Karpas-422 (cell line): ENCODE data around the gene TRMT112. TPM values are rescaled to one million over a fixed set of nuclear protein-coding genes. Genes with fewer than 3 reads are reported as not detected.
"Not testable (repeated sequence)": the region's sequence is repeated elsewhere in the genome, so short reads cannot be mapped to it uniquely, and the experiment has no call there.

Experiments
- DNase-seq: peaks from one replicate; pipeline ENCODE4 v3.0.0-alpha.2; 2015
- H2AFZ ChIP-seq: fragments of 200-600 bp; sonication (generic); 2 replicates; pipeline ENCODE4 v1.6.1; 2014; ENCODE audit warnings: antibody characterized with exemption, low read length, mixed read lengths
- H3K27ac ChIP-seq: fragments of 200-600 bp; sonication (generic); 2 replicates; pipeline ENCODE4 v1.5.1; 2014; ENCODE audit warnings: mild to moderate bottlenecking, low read length, moderate library complexity
- H3K27me3 ChIP-seq: fragments of 200-600 bp; sonication (generic); 2 replicates; pipeline ENCODE4 v1.6.1; 2014; ENCODE audit warnings: low read length, mixed read lengths
- H3K36me3 ChIP-seq: fragments of 200-600 bp; sonication (generic); 2 replicates; pipeline ENCODE4 v1.6.1; 2014; ENCODE audit warnings: low read length, mixed read lengths; ENCODE audit not compliant: insufficient read depth
- H3K4me1 ChIP-seq: fragments of 200-600 bp; sonication (generic); 2 replicates; pipeline ENCODE4 v1.6.1; 2014; ENCODE audit warnings: mild to moderate bottlenecking, low read length, mixed read lengths
- H3K4me2 ChIP-seq: fragments of 200-600 bp; sonication (generic); 2 replicates; pipeline ENCODE4 v1.6.1; 2014; ENCODE audit warnings: low read length, low read depth, mild to moderate bottlenecking; ENCODE audit not compliant: poor library complexity, severe bottlenecking
- H3K4me3 ChIP-seq: fragments of 200-600 bp; sonication (generic); 2 replicates; pipeline ENCODE4 v1.5.1; 2014; ENCODE audit warnings: mild to moderate bottlenecking, antibody characterized with exemption, low read length, mixed read lengths
- H3K79me2 ChIP-seq: fragments of 200-600 bp; sonication (generic); 2 replicates; pipeline ENCODE4 v1.6.1; 2014; ENCODE audit warnings: mild to moderate bottlenecking, low read length, mixed read lengths
- H3K9ac ChIP-seq: fragments of 200-600 bp; sonication (generic); 2 replicates; pipeline ENCODE4 v1.6.0; 2014; ENCODE audit warnings: low read length
- H3K9me2 ChIP-seq: fragments of 200-600 bp; sonication (generic), shearing (Covaris generic); replicated peaks from 2 replicates; pipeline ENCODE4 v1.6.0; 2014; ENCODE audit warnings: mild to moderate bottlenecking, low read length, moderate library complexity; ENCODE audit not compliant: insufficient read depth
- H3K9me3 ChIP-seq: fragments of 300-700, 200-600 bp; sonication (generic); 2 replicates; pipeline ENCODE4 v1.6.1; 2014; ENCODE audit warnings: low read length, mixed read lengths
- H4K20me1 ChIP-seq: fragments of 200-600 bp; sonication (generic); 2 replicates; pipeline ENCODE4 v1.6.1; 2014; ENCODE audit warnings: mild to moderate bottlenecking, antibody characterized with exemption, low read length, low read depth; ENCODE audit not compliant: insufficient read depth
- total RNA-seq: library from RNA; depleted of rRNA; stranded (reverse); fragments of >200 nt; shearing (Covaris generic); gene quantifications from 2 replicates; pipeline ENCODE4 v1.2.3, GENCODE V29; 2014; ENCODE audit warnings: low replicate concordance

The TRMT112 gene
- total RNA-seq, 1 experiment from 2014 or later: 363 TPM

DNA sequence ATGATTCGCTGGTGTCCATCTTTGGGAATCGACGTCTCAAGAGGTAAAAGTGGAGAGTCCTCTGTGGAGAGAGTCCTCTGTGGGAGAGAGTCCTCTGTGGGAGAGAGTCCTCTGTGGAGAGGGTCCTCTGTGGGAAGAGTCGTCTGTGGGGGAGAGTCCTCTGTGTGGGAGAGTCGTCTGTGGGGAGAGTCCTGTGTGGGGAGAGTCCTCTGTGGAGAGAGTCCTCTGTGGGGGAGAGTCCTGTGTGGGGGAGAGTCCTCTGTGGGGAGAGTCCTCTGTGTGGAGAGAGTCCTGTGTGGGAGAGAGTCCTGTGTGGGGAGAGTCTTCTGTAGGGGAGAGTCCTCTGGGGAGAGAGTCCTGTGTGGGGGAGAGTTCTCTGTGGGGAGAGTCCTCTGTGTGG lies 3.7 kb upstream of the TRMT112 start:
- Histone ChIP-seq H3K79me2 (peaks cover 14% of the 10 kb centered on the region), H3K4me2 (no peak overlapping the region), H3K9ac (no peak overlapping the region)

GRCh38 chr11:64320556-64320955 lies 3.2 kb upstream of the TRMT112 start:
- Histone ChIP-seq H3K36me3 (peaks cover 7% of the 10 kb centered on the region; the same call in 1 of the 2 replicates), H2AFZ (no peak overlapping the region), H3K9ac (no peak overlapping the region), H3K27me3 (no peaks in the 10 kb centered on the region), H3K4me1 (peaks cover 21% of the 10 kb centered on the region), H3K4me3 (no peak overlapping the region), H3K79me2 (peaks cover 14% of the 10 kb centered on the region), H3K27ac (no peak overlapping the region), H3K9me3 (no peaks in the 10 kb centered on the region), H4K20me1 (0 out of 2 replicates have a peak, but pooled peaks cover under 1% of the 10 kb centered on the region), H3K4me2 (no peak overlapping the region), H3K9me2 (no peaks in the 10 kb centered on the region)
- no peak for DNase-seq

More for the DNA sequence above, 3.7 kb upstream of the TRMT112 start:
- Histone ChIP-seq H4K20me1 (no peaks in the 10 kb centered on the region), H2AFZ (no peak overlapping the region), H3K4me1 (peaks cover 16% of the 10 kb centered on the region), H3K9me3 (no peaks in the 10 kb centered on the region), H3K36me3 (peaks cover 6% of the 10 kb centered on the region; the same call in 1 of the 2 replicates), H3K27me3 (no peaks in the 10 kb centered on the region), H3K27ac (no peak overlapping the region), H3K4me3 (no peak overlapping the region), H3K9me2 (no peaks in the 10 kb centered on the region)
- DNase-seq: no peak

GRCh38 chr11:64318766-64319761 lies 1.7 kb upstream of the TRMT112 start:
- Histone ChIP-seq H3K9ac (peak overlapping the region; percentile 99), H3K4me3 (peak overlapping the region; percentile 93), H3K4me2 (peak overlapping the region; percentile 96), H3K4me1 (peaks cover 31% of the 10 kb centered on the region), H3K27ac (peak overlapping the region; percentile 81), H3K9me3 (no peaks in the 10 kb centered on the region), H3K27me3 (no peaks in the 10 kb centered on the region), H3K9me2 (no peaks in the 10 kb centered on the region), H2AFZ (no peak overlapping the region), H4K20me1 (0 out of 2 replicates have a peak, but pooled peaks cover 5% of the 10 kb centered on the region), H3K36me3 (peaks cover 11% of the 10 kb centered on the region; the same call in 1 of the 2 replicates), H3K79me2 (peaks cover 14% of the 10 kb centered on the region)
- no peak for DNase-seq

- peaks cover 38% of the 10 kb centered on the region for H3K4me1 ChIP-seq
- peak within 1 kb of the TSS; percentile 93 for H3K4me3 ChIP-seq
- H3K4me2 ChIP-seq: peak within 1 kb of the TSS; percentile 96
- peak within 1 kb of the TSS; percentile 81 for H3K27ac ChIP-seq
- H4K20me1 ChIP-seq: 0 out of 2 replicates have a peak, but pooled peaks cover 5% of the 10 kb centered on the region
- peak; percentile 98 for DNase-seq
- H3K9me3 ChIP-seq: no peaks in the 10 kb centered on the region
- peak within 1 kb of the TSS; percentile 99 for H3K9ac ChIP-seq
- H3K27me3 ChIP-seq: no peaks in the 10 kb centered on the region
- no peaks in the 10 kb centered on the region for H3K9me2 ChIP-seq
- no peak within 1 kb of the TSS for H2AFZ ChIP-seq
- H3K79me2 ChIP-seq: peaks cover 14% of the 10 kb centered on the region
- H3K36me3 ChIP-seq: peaks cover 11% of the 10 kb centered on the region; the same call in 1 of the 2 replicates
Observed at GRCh38 chr11:64317961-64318765, 804 bp upstream of the TRMT112 start, which contains the start of gene PRDX5. Gene PRDX5, plus strand, starts transcription at chr11:64318121. Its CDS starts 95 bp downstream, at chr11:64318216.

DNA sequence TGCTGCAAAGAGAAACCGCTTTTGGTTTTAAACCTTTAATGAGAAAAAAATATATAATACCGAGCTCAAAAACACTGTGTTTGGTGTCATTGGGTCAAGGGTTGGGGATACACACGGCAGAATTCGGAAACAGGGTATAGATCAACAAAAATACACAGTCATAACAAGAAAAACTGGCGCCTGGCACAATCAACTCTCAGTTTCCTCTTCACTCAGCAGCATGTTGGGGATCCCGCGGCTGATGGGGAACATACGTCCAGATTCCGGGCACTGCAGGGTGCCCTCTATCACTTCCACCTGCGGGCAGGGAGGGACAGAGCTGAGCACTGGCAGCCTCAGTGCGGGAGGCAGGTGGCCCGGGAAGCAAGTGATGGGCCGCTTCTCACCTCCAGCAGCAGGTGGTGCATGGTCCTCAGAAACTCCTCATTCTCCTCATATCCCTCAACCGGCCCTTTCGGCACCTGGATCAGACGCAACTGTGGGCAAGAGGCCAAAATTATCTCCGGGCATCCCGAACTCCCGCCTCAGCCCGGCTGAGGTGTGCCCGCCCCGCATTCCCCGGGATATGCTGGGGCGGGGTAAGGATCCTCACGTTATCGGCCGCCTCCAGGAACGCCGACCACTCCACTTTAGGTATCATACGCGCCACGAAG lies 561 bp downstream of the TRMT112 start:
- H2AFZ ChIP-seq: no peak overlapping the region
- DNase-seq: peak; percentile 78

GRCh38 chr11:64315667-64316526 lies 1.5 kb downstream of the TRMT112 start:
- not testable (repeated sequence) for H4K20me1 ChIP-seq, H3K9me3 ChIP-seq, H3K9me2 ChIP-seq, H2AFZ ChIP-seq, H3K27me3 ChIP-seq, DNase-seq
- Histone ChIP-seq H3K9ac (peak overlapping the region; percentile 94), H3K27ac (peak overlapping the region; percentile 81), H3K4me2 (peak overlapping the region; percentile 96), H3K4me3 (peak overlapping the region; percentile 93), H3K36me3 (peaks cover 11% of the 10 kb centered on the region; the same call in 1 of the 2 replicates), H3K4me1 (peaks cover 44% of the 10 kb centered on the region), H3K79me2 (peaks cover 24% of the 10 kb centered on the region)

More for the DNA sequence above, 561 bp downstream of the TRMT112 start:
- peak overlapping the region; percentile 94 for H3K9ac ChIP-seq
- peak overlapping the region; percentile 96 for H3K4me2 ChIP-seq
- no peaks in the 10 kb centered on the region for H3K9me3 ChIP-seq
- H3K36me3 ChIP-seq: peaks cover 11% of the 10 kb centered on the region; the same call in 1 of the 2 replicates
- H3K27ac ChIP-seq: peak overlapping the region; percentile 81
- H3K27me3 ChIP-seq: no peaks in the 10 kb centered on the region
- peak overlapping the region; percentile 93 for H3K4me3 ChIP-seq
- H3K9me2 ChIP-seq: no peaks in the 10 kb centered on the region
- 0 out of 2 replicates have a peak, but pooled peaks cover 5% of the 10 kb centered on the region for H4K20me1 ChIP-seq
- H3K4me1 ChIP-seq: peaks cover 44% of the 10 kb centered on the region
- peaks cover 21% of the 10 kb centered on the region for H3K79me2 ChIP-seq
